Left colon (tissue), 2 donors: ENCODE measurements around the gene ISLR2. TPM values are rescaled to one million over a fixed set of nuclear protein-coding genes. Genes with fewer than 3 reads are reported as not detected.
A peak's percentile ranks its signal among the peaks of the same experiment; 100 is the strongest.

Experiments used
- ATAC-seq: fragments of 200-7000 bp; cut with Tn5 transposase; one replicate; pipeline ENCODE4 v1.9.1; 2020; ENCODE audit warnings: mild to moderate bottlenecking, moderate library complexity
- DNase-seq, 2 donors: peaks; one replicate each; pipeline ENCODE4 v3.0.0-alpha.2; 2020
- intact Hi-C, 2 donors: fragments of 100-400 bp; cut with DNase I in 1 of 2; cut with micrococcal nuclease in 1 of 2; formaldehyde crosslinking; loops; one replicate each; pipeline versions ENCODE4 v1.11.2 to v1.14.0; 2022; cut with DNase I, micrococcal nuclease
- total RNA-seq, 2 donors: library from RNA; stranded (reverse); fragmentation: NEBNext Ultra II Directional; extraction: Animal tissue kit (Norgen Biotek cat#: 25700); gene quantifications; one replicate each; pipeline ENCODE4 v1.2.1, GENCODE V29; 2021
- donor health status: DM: no; HTN: no; CAD: no.
- donor health status: DM: yes; HTN: yes; CAD: no.

ISLR2 gene
- total RNA-seq, 2 donors from 2014 or later, result 0.52 to 0.89 TPM

DNA sequence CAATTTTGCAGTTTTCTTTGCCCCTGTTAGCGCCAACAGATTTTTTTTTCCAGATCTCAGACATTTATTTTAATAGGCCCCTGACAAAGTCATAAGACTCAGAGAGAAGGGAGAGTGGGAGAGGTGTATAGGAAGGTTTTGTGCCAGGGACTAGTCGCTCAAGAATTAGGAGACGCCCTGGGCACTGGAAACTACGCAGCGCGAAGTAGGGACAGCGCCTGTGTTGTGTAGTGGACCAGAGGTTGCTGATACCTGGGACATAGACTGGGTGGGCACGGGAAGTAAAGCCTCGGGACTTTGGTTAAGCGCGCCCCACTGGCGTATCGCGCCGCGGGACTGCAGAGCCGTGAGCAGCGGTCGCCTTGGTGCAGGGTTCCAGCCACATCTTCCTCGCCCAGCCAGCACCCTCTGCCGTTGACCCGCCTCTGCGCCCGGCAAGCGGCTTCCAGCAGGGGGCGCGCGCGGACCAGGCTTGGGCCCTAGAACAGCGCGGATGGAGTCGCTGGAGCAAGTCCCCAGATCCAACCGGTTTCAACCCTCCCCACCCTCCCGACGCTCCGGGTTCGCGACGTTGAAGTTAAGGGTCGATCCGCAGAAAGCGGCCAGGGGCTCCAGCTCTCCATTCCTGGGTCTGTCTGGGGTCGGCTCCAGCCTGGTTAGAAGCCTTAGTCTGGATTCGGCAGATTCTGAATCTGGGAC lies 3.0 kb upstream of the ISLR2 start:
- peak; percentile 97 for ATAC-seq
- intact Hi-C loops, result loop anchor here in 1 of 2 donors (5.0 kb wide), 3 partner anchors 155 to 195 kb away; no protein-coding TSS in a partner anchor
- peak; percentile 68 to 91 for DNase-seq

DNA sequence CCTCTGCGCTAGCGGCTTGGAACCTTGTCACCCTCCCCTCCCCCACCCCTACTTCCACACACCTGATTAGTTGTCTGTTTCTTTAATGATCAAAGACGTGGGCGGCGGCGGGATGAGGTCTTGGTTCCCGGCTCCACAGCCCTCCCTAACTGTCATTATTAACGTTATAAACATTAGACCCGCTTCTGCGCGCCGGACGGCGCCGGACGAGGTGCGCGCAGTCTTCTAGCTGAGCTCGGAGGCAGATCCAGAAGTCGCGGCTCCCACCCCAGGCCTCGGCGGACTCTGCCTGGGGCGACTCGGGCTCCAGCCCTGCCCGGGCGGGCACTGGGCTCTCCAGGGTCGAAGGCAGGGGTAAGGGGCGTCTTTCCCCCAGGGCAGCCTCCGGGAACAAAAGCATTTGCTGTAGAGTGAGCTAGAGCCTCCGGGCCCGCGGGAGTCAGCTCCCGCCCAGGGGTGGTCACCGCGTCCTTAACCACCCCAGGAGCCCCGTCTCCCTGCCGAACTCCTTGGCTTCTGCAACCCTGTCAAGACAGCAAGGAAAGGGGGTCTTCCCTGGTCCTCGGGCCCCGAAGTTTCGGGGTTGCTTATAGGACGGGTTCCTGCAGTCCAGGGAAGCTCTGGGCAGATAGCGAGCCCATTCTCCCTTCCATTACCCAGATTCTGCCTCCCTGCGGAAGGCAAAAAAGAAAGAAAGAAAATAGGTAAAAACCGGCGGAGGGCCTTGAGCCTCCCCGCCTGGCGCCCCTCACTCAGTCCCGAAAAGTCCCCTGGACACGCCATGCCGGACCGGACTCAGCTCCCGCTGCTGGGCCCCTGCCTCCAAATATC lies 2.2 kb upstream of the ISLR2 start:
- intact Hi-C loops, result loop anchor here in 1 of 2 donors (5.0 kb wide), 3 partner anchors 156 to 194 kb away; no protein-coding TSS in a partner anchor
- ATAC-seq, result peak; percentile 30
- DNase-seq, result no peak

- DNase-seq, result no peak
- ATAC-seq, result no peak
- intact Hi-C loops, result loop anchor here in 1 of 2 donors (5.0 kb wide), 3 partner anchors 157 to 193 kb away; no protein-coding TSS in a partner anchor
Observed at GRCh38 chr15:74128785-74129585, 1.4 kb upstream of the ISLR2 start.

DNA sequence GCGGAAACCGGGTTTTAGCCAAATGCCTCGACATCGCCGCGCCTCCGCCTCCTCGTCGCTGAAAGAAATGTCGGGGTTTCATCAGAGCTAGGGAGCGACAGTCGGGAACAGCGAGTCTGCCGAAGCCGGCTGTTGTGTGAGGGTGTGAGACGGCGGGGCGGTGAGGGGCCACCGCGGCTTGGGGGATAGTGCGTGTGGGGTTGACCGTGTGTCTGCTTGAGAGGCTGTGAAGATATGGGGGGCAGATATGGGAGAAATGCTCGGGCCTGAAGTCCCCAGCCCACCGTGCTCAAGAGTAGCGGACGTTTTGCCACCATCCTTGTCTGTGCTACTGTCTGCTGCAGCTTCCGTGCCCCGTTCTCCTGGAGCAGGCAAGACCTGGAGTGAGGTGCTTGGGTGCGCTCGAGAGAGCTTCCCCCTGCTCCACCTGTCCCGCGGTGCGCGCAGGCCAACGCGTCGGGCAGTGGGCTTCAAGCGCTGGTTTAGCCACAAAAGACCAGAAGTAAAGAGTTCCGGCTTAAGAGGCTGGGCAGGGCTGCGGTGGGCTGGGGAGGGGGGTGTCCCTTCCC lies 716 bp upstream of the ISLR2 start:
- ATAC-seq (no peak), DNase-seq (no peak)
- intact Hi-C loops, result loop anchor here in 1 of 2 donors (5.0 kb wide), 3 partner anchors 157 to 193 kb away; no protein-coding TSS in a partner anchor

- DNase-seq (no peak), ATAC-seq (no peak)
- intact Hi-C loops, result no loop called here
Observed at GRCh38 chr15:74130849-74131627, 652 bp downstream of the ISLR2 start.

GRCh38 chr15:74131628-74132413 lies 1.4 kb downstream of the ISLR2 start:
- DNase-seq (no peak), ATAC-seq (no peak)
- intact Hi-C loops, result no loop called here

GRCh38 chr15:74132681-74133651 lies 2.6 kb downstream of the ISLR2 start:
- no peak for ATAC-seq
- intact Hi-C loops, result no loop called here
- no peak for DNase-seq

GRCh38 chr15:74133694-74134386 lies 3.5 kb downstream of the ISLR2 start:
- ATAC-seq, result no peak
- DNase-seq, result no peak
- intact Hi-C loops, result no loop called here

GRCh38 chr15:74134387-74135027 lies 4.1 kb downstream of the ISLR2 start:
- DNase-seq (peak in 1 of 2 donors; percentile 54), ATAC-seq (peak; percentile 65)
- intact Hi-C loops, result no loop called here

GRCh38 chr15:74135041-74135565 lies 4.7 kb downstream of the ISLR2 start:
- intact Hi-C loops, result no loop called here
- ATAC-seq, result no peak
- DNase-seq, result no peak

- ATAC-seq, result no peak
- DNase-seq, result no peak
- intact Hi-C loops, result no loop called here
Observed at GRCh38 chr15:74136540-74136813, 6.1 kb downstream of the ISLR2 start.

DNA sequence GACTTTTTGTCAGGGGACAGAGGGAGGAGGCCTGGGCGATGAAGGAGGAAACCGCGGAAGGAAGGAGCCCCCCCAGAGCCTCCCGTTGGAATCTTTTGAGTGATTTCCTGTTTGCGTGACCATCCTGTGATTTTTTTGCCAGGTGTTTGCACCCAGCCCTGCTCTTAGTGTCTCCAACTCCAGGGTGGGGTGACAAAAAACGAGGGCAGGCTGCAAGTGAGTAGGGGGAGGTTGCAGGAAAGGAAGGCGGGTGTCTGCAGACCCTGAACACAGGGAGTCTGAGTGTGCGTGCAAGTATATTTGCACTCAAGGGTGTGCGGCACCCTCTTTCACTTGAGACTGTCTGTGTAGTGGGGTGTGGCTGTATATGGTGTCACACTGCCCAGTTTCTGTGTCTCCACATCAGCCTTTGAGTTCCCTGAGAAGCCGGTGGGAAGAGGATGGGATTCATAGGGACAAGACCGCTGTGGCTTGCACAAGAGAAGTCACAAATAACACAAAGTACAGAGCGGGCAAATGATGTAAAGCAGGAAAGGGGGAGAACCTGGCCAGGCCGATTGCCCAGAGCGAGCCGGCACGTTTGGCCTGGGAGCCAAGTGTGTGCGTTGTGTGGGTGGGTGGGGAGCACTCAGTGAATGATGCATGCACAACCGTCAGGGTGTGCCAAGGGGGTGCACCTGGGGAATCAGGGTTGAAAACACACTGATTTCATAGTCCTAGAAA lies 6.6 kb downstream of the ISLR2 start:
- DNase-seq (no peak), ATAC-seq (no peak)
- intact Hi-C loops, result no loop called here

- ATAC-seq (no peak), DNase-seq (no peak)
- intact Hi-C loops, result no loop called here
Observed at GRCh38 chr15:74137537-74137894, 7.1 kb downstream of the ISLR2 start.

DNA sequence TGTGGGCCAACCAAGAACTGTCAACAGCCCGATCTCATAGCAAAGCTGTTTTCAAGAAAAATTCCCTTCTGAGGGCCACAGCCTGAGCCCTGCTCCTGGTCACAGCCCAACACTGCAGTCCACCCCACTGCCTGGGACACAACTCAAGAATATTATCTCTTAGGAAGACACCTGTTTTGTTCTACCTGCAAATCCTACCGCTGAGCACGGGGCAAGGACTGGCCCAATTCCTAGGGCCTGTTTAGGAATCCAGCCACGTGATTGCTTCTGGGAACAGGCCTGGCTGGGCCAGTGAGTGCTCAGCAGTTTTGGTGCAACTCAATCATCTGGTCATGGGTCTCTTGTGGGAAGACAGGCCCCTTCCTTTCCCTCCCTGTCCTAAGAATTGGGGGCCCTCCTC lies 8.3 kb downstream of the ISLR2 start:
- ATAC-seq, result no peak
- no peak for DNase-seq
- intact Hi-C loops, result no loop called here

- intact Hi-C loops, result no loop called here
- DNase-seq, result no peak
- no peak for ATAC-seq
Observed at GRCh38 chr15:74141591-74141990, 11.2 kb downstream of the ISLR2 start.
